HG03469 (cell line): ENCODE data around the gene CLBA1.
"Not testable (repeated sequence)": the region's sequence is repeated elsewhere in the genome, so short reads cannot be mapped to it uniquely, and the experiment has no call there.

ENCODE experiments used
- ATAC-seq: cut with Tn5 transposase; IDR thresholded peaks from one replicate; pipeline ENCODE4 v1.9.1; 2021; ENCODE audit warnings: mild to moderate bottlenecking, moderate library complexity, moderate number of reproducible peaks; ENCODE audit not compliant: unreplicated experiment

CLBA1 gene

GRCh38 chr14:105022276-105022670 lies 36.7 kb downstream of the CLBA1 start:
- no peak for ATAC-seq

- ATAC-seq = no peak
These were observed 37.6 kb downstream of the CLBA1 start for GRCh38 chr14:105023144-105023543.

- no peak for ATAC-seq
These were observed 38.3 kb downstream of the CLBA1 start for GRCh38 chr14:105023791-105024480.

- no peak for ATAC-seq
These were observed 39.8 kb downstream of the CLBA1 start for GRCh38 chr14:105025429-105025828.

GRCh38 chr14:105026033-105026785 lies 40.6 kb downstream of the CLBA1 start:
- no peak for ATAC-seq

GRCh38 chr14:105026802-105027563 lies 41.4 kb downstream of the CLBA1 start:
- no peak for ATAC-seq

GRCh38 chr14:105027718-105028117 lies 42.1 kb downstream of the CLBA1 start:
- ATAC-seq = not testable (repeated sequence)

GRCh38 chr14:105028251-105028927 lies 42.8 kb downstream of the CLBA1 start:
- no peak for ATAC-seq

GRCh38 chr14:105029402-105029801 lies 43.8 kb downstream of the CLBA1 start:
- ATAC-seq = no peak

- ATAC-seq = no peak
These were observed 44.6 kb downstream of the CLBA1 start for GRCh38 chr14:105030194-105030593.

- no peak for ATAC-seq
These were observed 45.3 kb downstream of the CLBA1 start for GRCh38 chr14:105030836-105031396.

- ATAC-seq = not testable (repeated sequence)
These were observed 46.9 kb downstream of the CLBA1 start for GRCh38 chr14:105032451-105032901.

- not testable (repeated sequence) for ATAC-seq
These were observed 47.9 kb downstream of the CLBA1 start for GRCh38 chr14:105033412-105033900.

- no peak for ATAC-seq
These were observed 48.9 kb downstream of the CLBA1 start for GRCh38 chr14:105034315-105035039.

GRCh38 chr14:105035616-105036015 lies 50.0 kb downstream of the CLBA1 start:
- not testable (repeated sequence) for ATAC-seq

- no peak for ATAC-seq
These were observed 54.0 kb downstream of the CLBA1 start for GRCh38 chr14:105039458-105040205.

- ATAC-seq = no peak
These were observed 56.5 kb downstream of the CLBA1 start for GRCh38 chr14:105041841-105042765.

- ATAC-seq = no peak
These were observed 57.2 kb downstream of the CLBA1 start for GRCh38 chr14:105042813-105043212.
